ENCODE data around the gene TMEM232. TPM values are rescaled to one million over a fixed set of nuclear protein-coding genes. Genes with fewer than 3 reads are reported as not detected.

Gene TMEM232
- total and polyA plus RNA-seq, 2 experiments from 2014 or later = 1.3 to 1.9 TPM

DNA sequence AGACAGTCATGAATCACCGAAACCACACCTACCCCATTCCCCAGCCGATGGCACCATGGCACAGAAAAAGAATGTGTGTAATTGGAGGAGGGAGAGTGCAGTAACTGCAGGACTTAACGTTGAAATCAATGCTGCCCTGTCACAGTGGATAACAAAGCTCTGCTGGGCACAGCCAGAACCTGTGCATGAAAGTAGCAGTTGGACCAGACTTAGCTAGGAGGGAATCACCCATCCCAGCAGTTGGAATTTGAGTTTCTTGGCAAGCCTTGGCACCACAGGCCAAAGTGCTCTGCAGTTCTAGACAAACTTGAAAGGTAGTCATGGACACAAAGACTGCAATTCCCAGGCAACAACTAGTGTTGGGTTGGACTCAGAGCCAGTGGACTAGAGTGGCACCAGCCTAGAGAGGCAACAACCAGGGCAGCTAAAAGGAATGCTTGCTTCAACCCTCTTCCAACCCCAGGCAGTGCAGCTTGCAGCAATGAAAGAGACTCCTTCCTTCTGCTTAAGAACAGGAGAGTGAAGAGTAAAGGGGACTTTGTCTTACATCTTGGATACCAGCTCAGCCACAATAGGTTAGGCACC, 19.1 kb downstream of the TMEM232 start (continued):
- TF ChIP-seq, protein P1, sequence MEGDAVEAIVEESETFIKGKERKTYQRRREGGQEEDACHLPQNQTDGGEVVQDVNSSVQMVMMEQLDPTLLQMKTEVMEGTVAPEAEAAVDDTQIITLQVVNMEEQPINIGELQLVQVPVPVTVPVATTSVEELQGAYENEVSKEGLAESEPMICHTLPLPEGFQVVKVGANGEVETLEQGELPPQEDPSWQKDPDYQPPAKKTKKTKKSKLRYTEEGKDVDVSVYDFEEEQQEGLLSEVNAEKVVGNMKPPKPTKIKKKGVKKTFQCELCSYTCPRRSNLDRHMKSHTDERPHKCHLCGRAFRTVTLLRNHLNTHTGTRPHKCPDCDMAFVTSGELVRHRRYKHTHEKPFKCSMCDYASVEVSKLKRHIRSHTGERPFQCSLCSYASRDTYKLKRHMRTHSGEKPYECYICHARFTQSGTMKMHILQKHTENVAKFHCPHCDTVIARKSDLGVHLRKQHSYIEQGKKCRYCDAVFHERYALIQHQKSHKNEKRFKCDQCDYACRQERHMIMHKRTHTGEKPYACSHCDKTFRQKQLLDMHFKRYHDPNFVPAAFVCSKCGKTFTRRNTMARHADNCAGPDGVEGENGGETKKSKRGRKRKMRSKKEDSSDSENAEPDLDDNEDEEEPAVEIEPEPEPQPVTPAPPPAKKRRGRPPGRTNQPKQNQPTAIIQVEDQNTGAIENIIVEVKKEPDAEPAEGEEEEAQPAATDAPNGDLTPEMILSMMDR (conservative IDR thresholded peaks at IDR 0.05; ENCODE audit: low read depth in 2 of 2) = no peak
- TF ChIP-seq EZH2phosphoT487 (IDR thresholded peaks at IDR 0.05; ENCODE audit: unreplicated experiment) (no peak), ZNF114 (CRISPR knock-in tag; IDR thresholded peaks at IDR 0.05) (no peak), STAT1 (IDR thresholded peaks at IDR 0.05; ENCODE audit: unreplicated experiment) (no peak), CREB1 (CRISPR knock-in tag; IDR thresholded peaks at IDR 0.05; ENCODE audit: low read depth) (no peak)
- TF ChIP-seq, protein P2, sequence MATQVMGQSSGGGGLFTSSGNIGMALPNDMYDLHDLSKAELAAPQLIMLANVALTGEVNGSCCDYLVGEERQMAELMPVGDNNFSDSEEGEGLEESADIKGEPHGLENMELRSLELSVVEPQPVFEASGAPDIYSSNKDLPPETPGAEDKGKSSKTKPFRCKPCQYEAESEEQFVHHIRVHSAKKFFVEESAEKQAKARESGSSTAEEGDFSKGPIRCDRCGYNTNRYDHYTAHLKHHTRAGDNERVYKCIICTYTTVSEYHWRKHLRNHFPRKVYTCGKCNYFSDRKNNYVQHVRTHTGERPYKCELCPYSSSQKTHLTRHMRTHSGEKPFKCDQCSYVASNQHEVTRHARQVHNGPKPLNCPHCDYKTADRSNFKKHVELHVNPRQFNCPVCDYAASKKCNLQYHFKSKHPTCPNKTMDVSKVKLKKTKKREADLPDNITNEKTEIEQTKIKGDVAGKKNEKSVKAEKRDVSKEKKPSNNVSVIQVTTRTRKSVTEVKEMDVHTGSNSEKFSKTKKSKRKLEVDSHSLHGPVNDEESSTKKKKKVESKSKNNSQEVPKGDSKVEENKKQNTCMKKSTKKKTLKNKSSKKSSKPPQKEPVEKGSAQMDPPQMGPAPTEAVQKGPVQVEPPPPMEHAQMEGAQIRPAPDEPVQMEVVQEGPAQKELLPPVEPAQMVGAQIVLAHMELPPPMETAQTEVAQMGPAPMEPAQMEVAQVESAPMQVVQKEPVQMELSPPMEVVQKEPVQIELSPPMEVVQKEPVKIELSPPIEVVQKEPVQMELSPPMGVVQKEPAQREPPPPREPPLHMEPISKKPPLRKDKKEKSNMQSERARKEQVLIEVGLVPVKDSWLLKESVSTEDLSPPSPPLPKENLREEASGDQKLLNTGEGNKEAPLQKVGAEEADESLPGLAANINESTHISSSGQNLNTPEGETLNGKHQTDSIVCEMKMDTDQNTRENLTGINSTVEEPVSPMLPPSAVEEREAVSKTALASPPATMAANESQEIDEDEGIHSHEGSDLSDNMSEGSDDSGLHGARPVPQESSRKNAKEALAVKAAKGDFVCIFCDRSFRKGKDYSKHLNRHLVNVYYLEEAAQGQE (IDR thresholded peaks at IDR 0.05; ENCODE audit: unreplicated experiment) = no peak

DNA sequence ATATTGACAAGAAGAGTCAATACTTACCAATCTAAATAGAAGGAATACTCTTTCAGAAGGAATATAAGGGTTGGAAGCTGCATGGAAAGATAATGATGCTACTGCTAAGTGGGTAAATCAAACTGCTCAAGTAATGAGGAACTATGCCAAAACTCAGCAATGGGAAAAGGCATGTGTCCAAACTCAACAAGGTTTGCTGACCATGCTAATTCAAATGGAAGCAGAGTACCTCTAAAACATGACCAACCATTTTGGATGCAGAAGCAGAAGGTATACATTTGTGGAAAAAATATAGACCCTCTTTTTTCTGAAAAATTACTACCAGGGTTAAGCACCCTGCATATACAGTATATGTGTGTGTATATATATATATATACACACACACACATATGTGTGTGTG, 21.1 kb downstream of the TMEM232 start:
- Histone ChIP-seq H2AFZ (no peak overlapping the region), H3K79me2 (replicated peaks; ENCODE audit: insufficient read depth) (no peaks in the 10 kb centered on the region), H3K9me2 (ENCODE audit: insufficient read depth) (no peaks in the 10 kb centered on the region), H3K4me2 (no peak overlapping the region), H3K27ac (ENCODE audit: low read depth) (no peak overlapping the region), H3K36me3 (ENCODE audit: insufficient read depth) (no peaks in the 10 kb centered on the region), H4K20me1 (replicated peaks; ENCODE audit: insufficient read depth) (no peaks in the 10 kb centered on the region), H3F3A (replicated peaks; ENCODE audit: low read depth) (no peaks in the 10 kb centered on the region), H3K4me3 (no peak overlapping the region), H3K27me3 (ENCODE audit: insufficient read depth) (no peaks in the 10 kb centered on the region), H3K4me1 (ENCODE audit: insufficient read depth) (no peaks in the 10 kb centered on the region)
- Mint-ChIP-seq H3K4me3 (no peak overlapping the region), H3K4me1 (no peaks in the 10 kb centered on the region), H3K36me3 (ENCODE audit: low read depth) (no peaks in the 10 kb centered on the region), H3K9me3 (no peaks in the 10 kb centered on the region), H3K27me3 (ENCODE audit: insufficient read depth, low read depth, poor library complexity) (peaks cover 2% of the 10 kb centered on the region), H3K27ac (no peak overlapping the region)
- DNase-seq (ENCODE audit: low spot score) (no peak), ATAC-seq (no peak)
- TF ChIP-seq, protein P3, sequence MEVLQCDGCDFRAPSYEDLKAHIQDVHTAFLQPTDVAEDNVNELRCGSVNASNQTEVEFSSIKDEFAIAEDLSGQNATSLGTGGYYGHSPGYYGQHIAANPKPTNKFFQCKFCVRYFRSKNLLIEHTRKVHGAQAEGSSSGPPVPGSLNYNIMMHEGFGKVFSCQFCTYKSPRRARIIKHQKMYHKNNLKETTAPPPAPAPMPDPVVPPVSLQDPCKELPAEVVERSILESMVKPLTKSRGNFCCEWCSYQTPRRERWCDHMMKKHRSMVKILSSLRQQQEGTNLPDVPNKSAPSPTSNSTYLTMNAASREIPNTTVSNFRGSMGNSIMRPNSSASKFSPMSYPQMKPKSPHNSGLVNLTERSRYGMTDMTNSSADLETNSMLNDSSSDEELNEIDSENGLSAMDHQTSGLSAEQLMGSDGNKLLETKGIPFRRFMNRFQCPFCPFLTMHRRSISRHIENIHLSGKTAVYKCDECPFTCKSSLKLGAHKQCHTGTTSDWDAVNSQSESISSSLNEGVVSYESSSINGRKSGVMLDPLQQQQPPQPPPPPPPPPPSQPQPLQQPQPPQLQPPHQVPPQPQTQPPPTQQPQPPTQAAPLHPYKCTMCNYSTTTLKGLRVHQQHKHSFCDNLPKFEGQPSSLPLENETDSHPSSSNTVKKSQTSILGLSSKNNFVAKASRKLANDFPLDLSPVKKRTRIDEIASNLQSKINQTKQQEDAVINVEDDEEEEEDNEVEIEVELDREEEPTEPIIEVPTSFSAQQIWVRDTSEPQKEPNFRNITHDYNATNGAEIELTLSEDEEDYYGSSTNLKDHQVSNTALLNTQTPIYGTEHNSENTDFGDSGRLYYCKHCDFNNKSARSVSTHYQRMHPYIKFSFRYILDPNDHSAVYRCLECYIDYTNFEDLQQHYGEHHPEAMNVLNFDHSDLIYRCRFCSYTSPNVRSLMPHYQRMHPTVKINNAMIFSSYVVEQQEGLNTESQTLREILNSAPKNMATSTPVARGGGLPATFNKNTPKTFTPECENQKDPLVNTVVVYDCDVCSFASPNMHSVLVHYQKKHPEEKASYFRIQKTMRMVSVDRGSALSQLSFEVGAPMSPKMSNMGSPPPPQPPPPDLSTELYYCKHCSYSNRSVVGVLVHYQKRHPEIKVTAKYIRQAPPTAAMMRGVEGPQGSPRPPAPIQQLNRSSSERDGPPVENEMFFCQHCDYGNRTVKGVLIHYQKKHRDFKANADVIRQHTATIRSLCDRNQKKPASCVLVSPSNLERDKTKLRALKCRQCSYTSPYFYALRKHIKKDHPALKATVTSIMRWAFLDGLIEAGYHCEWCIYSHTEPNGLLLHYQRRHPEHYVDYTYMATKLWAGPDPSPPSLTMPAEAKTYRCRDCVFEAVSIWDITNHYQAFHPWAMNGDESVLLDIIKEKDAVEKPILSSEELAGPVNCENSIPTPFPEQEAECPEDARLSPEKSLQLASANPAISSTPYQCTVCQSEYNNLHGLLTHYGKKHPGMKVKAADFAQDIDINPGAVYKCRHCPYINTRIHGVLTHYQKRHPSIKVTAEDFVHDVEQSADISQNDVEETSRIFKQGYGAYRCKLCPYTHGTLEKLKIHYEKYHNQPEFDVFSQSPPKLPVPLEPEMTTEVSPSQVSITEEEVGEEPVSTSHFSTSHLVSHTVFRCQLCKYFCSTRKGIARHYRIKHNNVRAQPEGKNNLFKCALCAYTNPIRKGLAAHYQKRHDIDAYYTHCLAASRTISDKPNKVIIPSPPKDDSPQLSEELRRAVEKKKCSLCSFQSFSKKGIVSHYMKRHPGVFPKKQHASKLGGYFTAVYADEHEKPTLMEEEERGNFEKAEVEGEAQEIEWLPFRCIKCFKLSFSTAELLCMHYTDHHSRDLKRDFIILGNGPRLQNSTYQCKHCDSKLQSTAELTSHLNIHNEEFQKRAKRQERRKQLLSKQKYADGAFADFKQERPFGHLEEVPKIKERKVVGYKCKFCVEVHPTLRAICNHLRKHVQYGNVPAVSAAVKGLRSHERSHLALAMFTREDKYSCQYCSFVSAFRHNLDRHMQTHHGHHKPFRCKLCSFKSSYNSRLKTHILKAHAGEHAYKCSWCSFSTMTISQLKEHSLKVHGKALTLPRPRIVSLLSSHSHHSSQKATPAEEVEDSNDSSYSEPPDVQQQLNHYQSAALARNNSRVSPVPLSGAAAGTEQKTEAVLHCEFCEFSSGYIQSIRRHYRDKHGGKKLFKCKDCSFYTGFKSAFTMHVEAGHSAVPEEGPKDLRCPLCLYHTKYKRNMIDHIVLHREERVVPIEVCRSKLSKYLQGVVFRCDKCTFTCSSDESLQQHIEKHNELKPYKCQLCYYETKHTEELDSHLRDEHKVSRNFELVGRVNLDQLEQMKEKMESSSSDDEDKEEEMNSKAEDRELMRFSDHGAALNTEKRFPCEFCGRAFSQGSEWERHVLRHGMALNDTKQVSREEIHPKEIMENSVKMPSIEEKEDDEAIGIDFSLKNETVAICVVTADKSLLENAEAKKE (CRISPR knock-in tag; IDR thresholded peaks at IDR 0.05) = no peak
- TF ChIP-seq EZH2 (IDR thresholded peaks at IDR 0.05; ENCODE audit: low read depth, unreplicated experiment) = no peak
- no peak for TF ChIP-seq POLR2AphosphoS5 (IDR thresholded peaks at IDR 0.05; ENCODE audit: low read depth)
- TF ChIP-seq EZH2phosphoT487 (IDR thresholded peaks at IDR 0.05; ENCODE audit: unreplicated experiment) = no peak
- TF ChIP-seq, protein P1 (conservative IDR thresholded peaks at IDR 0.05; ENCODE audit: low read depth in 2 of 2) = no peak
- no peak for TF ChIP-seq ZNF114 (CRISPR knock-in tag; IDR thresholded peaks at IDR 0.05)
- no peak for TF ChIP-seq NANOG (IDR thresholded peaks at IDR 0.05; ENCODE audit: borderline replicate concordance)
- TF ChIP-seq STAT1 (IDR thresholded peaks at IDR 0.05; ENCODE audit: unreplicated experiment) = no peak
- TF ChIP-seq ZNF331 (CRISPR knock-in tag; IDR thresholded peaks at IDR 0.05; ENCODE audit: low read depth) = no peak
